Measurements from ENCODE around the gene CYP2A13.
"Not testable (repeated sequence)": the region's sequence is repeated elsewhere in the genome, so short reads cannot be mapped to it uniquely, and the experiment has no call there.

The CYP2A13 gene

DNA sequence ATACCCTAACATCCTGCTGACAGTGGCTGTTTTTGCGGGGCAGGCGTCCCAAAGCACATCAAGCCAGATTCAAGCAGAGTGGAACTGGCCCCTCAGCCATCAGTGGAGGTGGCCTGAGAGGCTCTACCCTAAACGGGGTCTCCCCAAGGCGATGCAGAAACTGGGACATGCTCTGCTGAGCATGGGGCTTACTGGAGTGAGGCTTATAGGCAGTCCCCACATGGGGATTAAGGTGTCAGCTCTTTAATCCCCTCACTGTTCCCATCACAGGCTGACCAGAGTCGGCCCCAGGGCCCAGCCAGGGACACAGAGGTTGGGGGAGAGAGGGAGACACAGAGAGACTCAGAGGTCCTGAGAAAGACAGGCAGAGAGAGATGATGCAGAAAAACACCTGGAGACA is 42.9 kb downstream of the CYP2A13 start:
- Mint-ChIP-seq H3K4me1 (ENCODE audit: low read depth) (peaks cover 23% of the 10 kb centered on the region), H3K27ac (no peak overlapping the region), H3K9me3 (no peaks in the 10 kb centered on the region), H3K4me3 (no peak overlapping the region), H3K27me3 (peaks cover 3% of the 10 kb centered on the region), H3K36me3 (ENCODE audit: low read depth) (no peaks in the 10 kb centered on the region)
- DNase-seq, result no peak

DNA sequence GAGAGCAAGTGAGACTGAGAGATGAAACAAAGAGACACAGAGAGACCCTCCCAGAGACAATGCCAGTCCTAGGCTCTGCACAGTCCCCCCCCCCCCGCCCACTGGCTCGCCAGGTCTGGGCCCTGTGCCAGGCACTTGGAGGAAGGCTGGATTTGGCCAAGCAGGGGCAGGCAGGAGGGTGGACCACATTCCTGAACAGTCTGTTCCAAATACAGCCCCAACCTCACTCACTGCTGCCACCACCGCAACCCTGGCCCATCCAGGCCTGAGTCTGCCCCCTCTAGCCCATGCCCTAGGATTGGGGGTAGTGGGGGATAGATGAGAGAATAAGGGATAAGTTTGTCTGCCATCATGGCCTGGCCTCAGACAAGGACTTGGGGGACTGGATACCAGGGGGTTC is 45.0 kb downstream of the CYP2A13 start:
- H3K27me3 Mint-ChIP-seq, result peaks cover 3% of the 10 kb centered on the region
- no peak overlapping the region for H3K27ac Mint-ChIP-seq
- H3K36me3 Mint-ChIP-seq (ENCODE audit: low read depth), result no peaks in the 10 kb centered on the region
- H3K4me1 Mint-ChIP-seq (ENCODE audit: low read depth), result peaks cover 13% of the 10 kb centered on the region
- H3K4me3 Mint-ChIP-seq, result no peak overlapping the region
- H3K9me3 Mint-ChIP-seq, result no peaks in the 10 kb centered on the region
- no peak for DNase-seq

DNA sequence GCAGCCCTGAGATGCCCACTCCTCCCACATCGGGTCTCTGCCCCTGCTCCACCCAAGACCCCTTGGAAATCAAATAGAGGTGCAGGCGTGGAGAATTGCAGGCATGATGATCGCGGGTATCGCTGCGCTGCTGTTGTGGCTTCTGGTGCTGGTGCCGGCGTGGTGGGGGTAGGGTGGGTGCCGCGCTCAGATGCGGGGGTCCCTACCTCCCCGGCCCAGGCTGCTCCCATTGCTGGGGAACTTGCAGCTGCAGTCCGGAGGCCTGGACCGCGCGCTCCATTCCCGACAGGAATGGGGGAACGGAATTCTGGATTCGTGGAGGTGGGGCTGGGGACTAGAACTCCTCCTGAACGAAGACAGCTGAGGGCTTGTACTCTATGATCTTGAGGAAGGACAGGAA is 46.4 kb downstream of the CYP2A13 start:
- H3K27me3 Mint-ChIP-seq, result peaks cover 3% of the 10 kb centered on the region
- H3K27ac Mint-ChIP-seq, result no peak overlapping the region
- H3K9me3 Mint-ChIP-seq, result no peaks in the 10 kb centered on the region
- DNase-seq, result no peak
- peak overlapping the region; percentile 23 for H3K4me3 Mint-ChIP-seq
- H3K4me1 Mint-ChIP-seq (ENCODE audit: low read depth), result peaks cover 11% of the 10 kb centered on the region
- H3K36me3 Mint-ChIP-seq (ENCODE audit: low read depth), result no peaks in the 10 kb centered on the region

DNA sequence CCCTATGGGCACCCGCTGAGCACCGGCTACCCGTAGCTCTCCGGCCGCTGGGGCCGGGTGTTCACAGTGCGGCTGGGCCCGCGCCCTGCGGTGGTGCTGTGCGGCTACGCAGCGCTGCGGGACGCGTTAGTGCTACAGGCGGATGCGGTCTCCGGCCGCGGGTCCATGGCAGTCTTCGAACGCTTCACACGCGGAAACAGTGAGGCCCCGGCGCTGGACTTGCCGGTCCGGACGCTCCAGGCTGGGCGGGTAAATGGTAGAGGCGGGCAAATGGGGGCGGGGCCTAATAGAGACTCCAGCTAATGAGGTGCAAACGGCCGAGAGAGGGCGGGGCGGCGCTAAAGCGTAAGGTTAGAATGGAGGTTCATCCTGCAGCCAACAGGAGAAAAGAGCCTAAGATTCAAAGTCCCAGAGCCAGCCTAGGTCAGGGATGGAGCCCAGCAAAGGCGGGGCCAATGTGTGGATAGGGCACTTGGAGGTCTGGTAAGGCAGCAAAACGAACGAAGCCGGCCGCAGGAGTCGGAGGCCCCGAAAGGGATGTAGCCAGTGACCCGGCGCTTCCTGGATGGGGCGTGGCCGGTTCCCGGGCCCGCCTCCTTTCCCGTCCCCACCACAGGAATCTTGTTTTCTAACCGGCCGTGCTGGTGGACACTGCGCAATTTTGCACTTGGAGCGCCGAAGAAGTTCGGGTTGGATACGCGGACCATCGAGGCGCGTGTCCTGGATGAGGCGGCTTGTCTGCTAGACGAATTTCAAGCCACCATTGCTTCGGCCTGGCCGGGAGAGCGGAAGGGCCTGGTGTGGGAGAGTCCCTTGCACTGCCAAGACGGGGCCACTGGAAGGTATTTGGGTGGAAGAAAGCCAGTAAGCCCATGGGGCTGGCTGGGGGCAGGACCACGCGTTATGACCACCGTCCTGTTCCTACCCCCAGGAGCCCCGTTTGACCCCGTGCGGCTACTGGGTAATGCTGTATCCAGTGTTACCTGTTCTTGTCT is 47.4 kb downstream of the CYP2A13 start:
- peak; percentile 63 for DNase-seq
- not testable (repeated sequence) for H3K27me3 Mint-ChIP-seq; H3K36me3 Mint-ChIP-seq (ENCODE audit: low read depth); H3K9me3 Mint-ChIP-seq
- peak overlapping the region; percentile 77 for H3K4me3 Mint-ChIP-seq
- peaks cover 11% of the 10 kb centered on the region for H3K4me1 Mint-ChIP-seq (ENCODE audit: low read depth)
- H3K27ac Mint-ChIP-seq, result peak overlapping the region; percentile 57

DNA sequence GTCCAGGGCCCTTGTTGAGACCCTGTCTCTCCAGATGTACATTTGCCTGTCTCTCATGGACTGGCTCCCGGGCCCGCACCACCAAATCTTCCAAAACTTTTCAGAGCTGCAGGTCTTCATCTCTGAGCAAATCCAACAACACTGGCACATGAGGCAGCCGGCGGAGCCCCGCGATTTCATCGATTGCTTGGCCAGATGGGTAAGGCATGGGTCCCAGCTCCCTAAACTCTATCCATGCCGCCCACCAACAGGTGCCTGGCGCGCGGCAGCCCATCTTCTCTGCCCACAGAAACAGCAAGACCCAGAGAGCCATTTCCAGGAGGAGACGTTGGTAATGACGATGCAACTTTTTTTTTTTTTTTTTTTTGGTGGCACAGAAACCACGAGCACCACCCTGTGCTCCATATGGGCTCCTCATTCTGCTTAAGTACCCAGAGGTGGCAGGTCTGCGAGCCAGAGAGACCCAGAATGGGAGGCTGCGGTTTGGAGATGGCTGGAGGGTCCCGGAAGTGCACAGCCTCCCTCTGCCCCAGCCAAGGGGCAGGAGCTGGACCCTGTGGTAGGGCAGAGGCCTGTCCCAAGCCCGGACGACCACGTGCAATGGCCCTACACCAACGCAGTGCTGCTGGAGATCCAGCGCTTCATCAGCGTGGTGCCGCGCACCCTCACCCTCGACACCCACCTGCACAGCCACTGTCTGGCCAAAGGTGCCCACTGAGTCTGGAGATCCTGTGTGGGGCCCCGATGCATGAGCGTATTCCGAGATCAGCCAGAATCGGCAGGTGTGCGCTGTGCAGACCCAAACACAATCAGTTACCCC is 48.6 kb downstream of the CYP2A13 start:
- H3K36me3 Mint-ChIP-seq (ENCODE audit: low read depth), result no peaks in the 10 kb centered on the region
- H3K27ac Mint-ChIP-seq, result no peak overlapping the region
- no peak for DNase-seq
- no peak overlapping the region for H3K4me3 Mint-ChIP-seq
- no peaks in the 10 kb centered on the region for H3K9me3 Mint-ChIP-seq
- H3K27me3 Mint-ChIP-seq, result peaks cover 3% of the 10 kb centered on the region
- H3K4me1 Mint-ChIP-seq (ENCODE audit: low read depth), result peaks cover 11% of the 10 kb centered on the region

DNA sequence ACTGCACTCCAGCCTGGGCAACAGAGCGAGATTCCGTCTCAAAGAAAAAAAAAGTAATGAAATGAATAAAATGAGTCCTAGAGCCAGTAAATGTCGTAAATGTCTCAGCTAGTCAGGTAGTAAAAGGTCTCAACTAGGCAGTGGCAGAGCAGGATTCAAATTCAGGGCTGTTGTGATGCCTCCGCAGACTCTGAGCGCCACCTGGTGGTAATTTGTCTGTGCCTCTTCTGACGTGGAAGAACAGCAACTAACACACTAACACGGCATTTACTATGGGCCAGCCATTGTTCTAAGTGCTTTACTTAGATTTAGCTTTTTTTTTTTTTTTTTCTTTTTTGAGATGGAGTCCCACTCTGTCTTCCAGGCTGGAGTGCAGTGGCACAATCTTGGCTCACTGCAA is 56.2 kb downstream of the CYP2A13 start:
- no peak overlapping the region for H3K4me3 Mint-ChIP-seq
- H3K9me3 Mint-ChIP-seq, result no peaks in the 10 kb centered on the region
- DNase-seq, result peak; percentile 85
- H3K36me3 Mint-ChIP-seq (ENCODE audit: low read depth), result no peaks in the 10 kb centered on the region
- peaks cover 17% of the 10 kb centered on the region for H3K27me3 Mint-ChIP-seq
- no peak overlapping the region for H3K27ac Mint-ChIP-seq
- H3K4me1 Mint-ChIP-seq (ENCODE audit: low read depth), result no peaks in the 10 kb centered on the region

Measured in activated T-cell treated with anti-CD3 and anti-CD28 coated beads, Interleukin-2, amount 50 U/mL, for 24 hours (primary cell).